Measurements from ENCODE around the gene CHD2.

GRCh38 chr15:92910451-92910850 lies 10.3 kb downstream of the CHD2 start:
- no peak for TF ChIP-seq POLR2A (IDR thresholded peaks at IDR 0.05)
- no peak for TF ChIP-seq CTCF (IDR thresholded peaks at IDR 0.05)

Measured in sigmoid colon (tissue), 3 donors.